GM23338 (cell line): ENCODE measurements around the gene TPM2. TPM values are rescaled to one million over a fixed set of nuclear protein-coding genes. Genes with fewer than 3 reads are reported as not detected.

Experiments
- CTCF ChIP-seq, 2 experiments: fragments of 200-600 bp in 1 of 2; sonication (generic) in 1 of 2; conservative IDR thresholded peaks; 2 replicates each; pipeline versions ENCODE4 v1.5.1 to v1.6.1; 2016 to 2017; ENCODE audit warnings: antibody characterized with exemption in 2 of 2, low read depth in 2 of 2, mild to moderate bottlenecking in 2 of 2, moderate library complexity in 1 of 2
- EZH2 ChIP-seq: fragments of 200-600 bp; sonication (generic); IDR thresholded peaks from one replicate; pipeline ENCODE4 v1.8.0; 2017; ENCODE audit warnings: antibody characterized with exemption, mild to moderate bottlenecking, low read depth; ENCODE audit not compliant: unreplicated experiment
- EZH2phosphoT487 ChIP-seq: fragments of 200-600 bp; sonication (generic); IDR thresholded peaks from one replicate; pipeline ENCODE4 v1.8.1; 2018; ENCODE audit warnings: antibody characterized with exemption; ENCODE audit not compliant: unreplicated experiment
- NANOG ChIP-seq: IDR thresholded peaks from 2 replicates; pipeline ENCODE4 v1.6.1; 2016; ENCODE audit warnings: antibody characterized with exemption, borderline replicate concordance
- POLR2AphosphoS5 ChIP-seq: IDR thresholded peaks from 2 replicates; pipeline ENCODE4 v1.6.1; 2016; ENCODE audit warnings: antibody characterized with exemption, low read depth
- STAT1 ChIP-seq: IDR thresholded peaks from one replicate; pipeline ENCODE4 v1.6.1; 2016; ENCODE audit warnings: antibody characterized with exemption; ENCODE audit not compliant: unreplicated experiment
- ZNF114 ChIP-seq: fragments of 250-450 bp; sonication (Bioruptor Pico); IDR thresholded peaks from 2 replicates; pipeline ENCODE4 v1.5.0; 2020; ENCODE audit warnings: mild to moderate bottlenecking, moderate library complexity
- polyA plus RNA-seq: library from polyadenylated mRNA; unstranded; fragments of >200 nt; fragmentation: Nextera tagmentation; extraction: Ambion mirVana; gene quantifications from 2 replicates; pipeline ENCODE4 v1.2.1, GENCODE V29; 2016
- total RNA-seq: library from RNA; depleted of rRNA; stranded (reverse); fragments of >200 nt; shearing (Covaris generic); gene quantifications from 2 replicates; pipeline ENCODE4 v1.2.3, GENCODE V29; 2014
- TF ChIP-seq, protein P1 (sequence below): fragments of 250-450 bp; sonication (Bioruptor Pico); IDR thresholded peaks from 2 replicates; pipeline ENCODE4 v1.5.0; 2020; ENCODE audit warnings: mild to moderate bottlenecking, moderate library complexity
- TF ChIP-seq, protein P2 (sequence below): IDR thresholded peaks from one replicate; pipeline ENCODE4 v1.6.1; 2018; ENCODE audit warnings: antibody characterized with exemption; ENCODE audit not compliant: unreplicated experiment

Gene TPM2
- total and polyA plus RNA-seq, 2 experiments from 2014 or later, result 116 to 488 TPM

DNA sequence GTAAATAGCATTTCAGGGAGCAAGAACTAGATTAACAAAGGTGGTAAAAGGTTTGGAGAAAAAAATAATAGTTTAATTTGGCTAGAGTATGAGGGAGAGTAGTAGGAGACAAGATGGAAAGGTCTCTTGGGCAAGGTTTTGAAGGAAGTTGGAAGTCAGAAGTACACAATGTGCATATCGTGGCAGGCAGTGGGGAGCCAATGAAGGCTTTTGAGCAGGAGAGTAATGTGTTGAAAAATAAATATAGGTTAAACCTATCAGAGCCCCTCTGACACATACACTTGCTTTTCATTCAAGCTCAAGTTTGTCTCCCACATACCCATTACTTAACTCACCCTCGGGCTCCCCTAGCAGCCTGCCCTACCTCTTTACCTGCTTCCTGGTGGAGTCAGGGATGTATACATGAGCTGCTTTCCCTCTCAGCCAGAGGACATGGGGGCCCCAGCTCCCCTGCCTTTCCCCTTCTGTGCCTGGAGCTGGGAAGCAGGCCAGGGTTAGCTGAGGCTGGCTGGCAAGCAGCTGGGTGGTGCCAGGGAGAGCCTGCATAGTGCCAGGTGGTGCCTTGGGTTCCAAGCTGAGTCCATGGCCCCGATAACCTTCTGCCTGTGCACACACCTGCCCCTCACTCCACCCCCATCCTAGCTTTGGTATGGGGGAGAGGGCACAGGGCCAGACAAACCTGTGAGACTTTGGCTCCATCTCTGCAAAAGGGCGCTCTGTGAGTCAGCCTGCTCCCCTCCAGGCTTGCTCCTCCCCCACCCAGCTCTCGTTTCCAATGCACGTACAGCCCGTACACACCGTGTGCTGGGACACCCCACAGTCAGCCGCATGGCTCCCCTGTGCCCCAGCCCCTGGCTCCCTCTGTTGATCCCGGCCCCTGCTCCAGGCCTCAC, 16.3 kb downstream of the TPM2 start, which contains the start of gene CA9 (continued):
- TF ChIP-seq, protein P1, sequence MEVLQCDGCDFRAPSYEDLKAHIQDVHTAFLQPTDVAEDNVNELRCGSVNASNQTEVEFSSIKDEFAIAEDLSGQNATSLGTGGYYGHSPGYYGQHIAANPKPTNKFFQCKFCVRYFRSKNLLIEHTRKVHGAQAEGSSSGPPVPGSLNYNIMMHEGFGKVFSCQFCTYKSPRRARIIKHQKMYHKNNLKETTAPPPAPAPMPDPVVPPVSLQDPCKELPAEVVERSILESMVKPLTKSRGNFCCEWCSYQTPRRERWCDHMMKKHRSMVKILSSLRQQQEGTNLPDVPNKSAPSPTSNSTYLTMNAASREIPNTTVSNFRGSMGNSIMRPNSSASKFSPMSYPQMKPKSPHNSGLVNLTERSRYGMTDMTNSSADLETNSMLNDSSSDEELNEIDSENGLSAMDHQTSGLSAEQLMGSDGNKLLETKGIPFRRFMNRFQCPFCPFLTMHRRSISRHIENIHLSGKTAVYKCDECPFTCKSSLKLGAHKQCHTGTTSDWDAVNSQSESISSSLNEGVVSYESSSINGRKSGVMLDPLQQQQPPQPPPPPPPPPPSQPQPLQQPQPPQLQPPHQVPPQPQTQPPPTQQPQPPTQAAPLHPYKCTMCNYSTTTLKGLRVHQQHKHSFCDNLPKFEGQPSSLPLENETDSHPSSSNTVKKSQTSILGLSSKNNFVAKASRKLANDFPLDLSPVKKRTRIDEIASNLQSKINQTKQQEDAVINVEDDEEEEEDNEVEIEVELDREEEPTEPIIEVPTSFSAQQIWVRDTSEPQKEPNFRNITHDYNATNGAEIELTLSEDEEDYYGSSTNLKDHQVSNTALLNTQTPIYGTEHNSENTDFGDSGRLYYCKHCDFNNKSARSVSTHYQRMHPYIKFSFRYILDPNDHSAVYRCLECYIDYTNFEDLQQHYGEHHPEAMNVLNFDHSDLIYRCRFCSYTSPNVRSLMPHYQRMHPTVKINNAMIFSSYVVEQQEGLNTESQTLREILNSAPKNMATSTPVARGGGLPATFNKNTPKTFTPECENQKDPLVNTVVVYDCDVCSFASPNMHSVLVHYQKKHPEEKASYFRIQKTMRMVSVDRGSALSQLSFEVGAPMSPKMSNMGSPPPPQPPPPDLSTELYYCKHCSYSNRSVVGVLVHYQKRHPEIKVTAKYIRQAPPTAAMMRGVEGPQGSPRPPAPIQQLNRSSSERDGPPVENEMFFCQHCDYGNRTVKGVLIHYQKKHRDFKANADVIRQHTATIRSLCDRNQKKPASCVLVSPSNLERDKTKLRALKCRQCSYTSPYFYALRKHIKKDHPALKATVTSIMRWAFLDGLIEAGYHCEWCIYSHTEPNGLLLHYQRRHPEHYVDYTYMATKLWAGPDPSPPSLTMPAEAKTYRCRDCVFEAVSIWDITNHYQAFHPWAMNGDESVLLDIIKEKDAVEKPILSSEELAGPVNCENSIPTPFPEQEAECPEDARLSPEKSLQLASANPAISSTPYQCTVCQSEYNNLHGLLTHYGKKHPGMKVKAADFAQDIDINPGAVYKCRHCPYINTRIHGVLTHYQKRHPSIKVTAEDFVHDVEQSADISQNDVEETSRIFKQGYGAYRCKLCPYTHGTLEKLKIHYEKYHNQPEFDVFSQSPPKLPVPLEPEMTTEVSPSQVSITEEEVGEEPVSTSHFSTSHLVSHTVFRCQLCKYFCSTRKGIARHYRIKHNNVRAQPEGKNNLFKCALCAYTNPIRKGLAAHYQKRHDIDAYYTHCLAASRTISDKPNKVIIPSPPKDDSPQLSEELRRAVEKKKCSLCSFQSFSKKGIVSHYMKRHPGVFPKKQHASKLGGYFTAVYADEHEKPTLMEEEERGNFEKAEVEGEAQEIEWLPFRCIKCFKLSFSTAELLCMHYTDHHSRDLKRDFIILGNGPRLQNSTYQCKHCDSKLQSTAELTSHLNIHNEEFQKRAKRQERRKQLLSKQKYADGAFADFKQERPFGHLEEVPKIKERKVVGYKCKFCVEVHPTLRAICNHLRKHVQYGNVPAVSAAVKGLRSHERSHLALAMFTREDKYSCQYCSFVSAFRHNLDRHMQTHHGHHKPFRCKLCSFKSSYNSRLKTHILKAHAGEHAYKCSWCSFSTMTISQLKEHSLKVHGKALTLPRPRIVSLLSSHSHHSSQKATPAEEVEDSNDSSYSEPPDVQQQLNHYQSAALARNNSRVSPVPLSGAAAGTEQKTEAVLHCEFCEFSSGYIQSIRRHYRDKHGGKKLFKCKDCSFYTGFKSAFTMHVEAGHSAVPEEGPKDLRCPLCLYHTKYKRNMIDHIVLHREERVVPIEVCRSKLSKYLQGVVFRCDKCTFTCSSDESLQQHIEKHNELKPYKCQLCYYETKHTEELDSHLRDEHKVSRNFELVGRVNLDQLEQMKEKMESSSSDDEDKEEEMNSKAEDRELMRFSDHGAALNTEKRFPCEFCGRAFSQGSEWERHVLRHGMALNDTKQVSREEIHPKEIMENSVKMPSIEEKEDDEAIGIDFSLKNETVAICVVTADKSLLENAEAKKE (CRISPR knock-in tag), result no peak
- TF ChIP-seq CTCF (conservative IDR thresholded peaks at IDR 0.05; ENCODE audit: low read depth in 2 of 2) (no peak), NANOG (no peak), EZH2 (no peak), EZH2phosphoT487 (no peak), STAT1 (no peak), POLR2AphosphoS5 (no peak), ZNF114 (CRISPR knock-in tag) (no peak)
- TF ChIP-seq, protein P2, sequence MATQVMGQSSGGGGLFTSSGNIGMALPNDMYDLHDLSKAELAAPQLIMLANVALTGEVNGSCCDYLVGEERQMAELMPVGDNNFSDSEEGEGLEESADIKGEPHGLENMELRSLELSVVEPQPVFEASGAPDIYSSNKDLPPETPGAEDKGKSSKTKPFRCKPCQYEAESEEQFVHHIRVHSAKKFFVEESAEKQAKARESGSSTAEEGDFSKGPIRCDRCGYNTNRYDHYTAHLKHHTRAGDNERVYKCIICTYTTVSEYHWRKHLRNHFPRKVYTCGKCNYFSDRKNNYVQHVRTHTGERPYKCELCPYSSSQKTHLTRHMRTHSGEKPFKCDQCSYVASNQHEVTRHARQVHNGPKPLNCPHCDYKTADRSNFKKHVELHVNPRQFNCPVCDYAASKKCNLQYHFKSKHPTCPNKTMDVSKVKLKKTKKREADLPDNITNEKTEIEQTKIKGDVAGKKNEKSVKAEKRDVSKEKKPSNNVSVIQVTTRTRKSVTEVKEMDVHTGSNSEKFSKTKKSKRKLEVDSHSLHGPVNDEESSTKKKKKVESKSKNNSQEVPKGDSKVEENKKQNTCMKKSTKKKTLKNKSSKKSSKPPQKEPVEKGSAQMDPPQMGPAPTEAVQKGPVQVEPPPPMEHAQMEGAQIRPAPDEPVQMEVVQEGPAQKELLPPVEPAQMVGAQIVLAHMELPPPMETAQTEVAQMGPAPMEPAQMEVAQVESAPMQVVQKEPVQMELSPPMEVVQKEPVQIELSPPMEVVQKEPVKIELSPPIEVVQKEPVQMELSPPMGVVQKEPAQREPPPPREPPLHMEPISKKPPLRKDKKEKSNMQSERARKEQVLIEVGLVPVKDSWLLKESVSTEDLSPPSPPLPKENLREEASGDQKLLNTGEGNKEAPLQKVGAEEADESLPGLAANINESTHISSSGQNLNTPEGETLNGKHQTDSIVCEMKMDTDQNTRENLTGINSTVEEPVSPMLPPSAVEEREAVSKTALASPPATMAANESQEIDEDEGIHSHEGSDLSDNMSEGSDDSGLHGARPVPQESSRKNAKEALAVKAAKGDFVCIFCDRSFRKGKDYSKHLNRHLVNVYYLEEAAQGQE, result no peak
